ENCODE data around the gene HOXB7. TPM values are rescaled to one million over a fixed set of nuclear protein-coding genes. Genes with fewer than 3 reads are reported as not detected.

HOXB7 gene
- total and polyA plus RNA-seq, 10 of the 15 experiments (the other 5 are each of a cell fraction or from before 2014, with no cell fraction given), result 2.8 to 7.4 (median 4.2) TPM

GRCh38 chr17:48559840-48560817, 50.7 kb downstream of the HOXB7 start (continued):
- TF ChIP-seq CTCF (IDR thresholded peaks at IDR 0.05 in 2 of 3, conservative IDR thresholded peaks at IDR 0.05 in 1 of 3; ENCODE audit: control insufficient read depth in 2 of 3, extremely low read depth in 1 of 3, insufficient read depth in 1 of 3, low read depth in 3 of 3, low read length in 3 of 3) (no peak), MYB (IDR thresholded peaks at IDR 0.05; ENCODE audit: borderline replicate concordance, low read depth, low read length) (no peak), RELB (IDR thresholded peaks at IDR 0.05; ENCODE audit: low read depth) (no peak), RUNX3 (IDR thresholded peaks at IDR 0.05; ENCODE audit: low read length) (no peak), ZNF622 (IDR thresholded peaks at IDR 0.05) (no peak), NKRF (conservative IDR thresholded peaks at IDR 0.05) (no peak), TARDBP (IDR thresholded peaks at IDR 0.05; ENCODE audit: borderline replicate concordance) (no peak), BRCA1 (IDR thresholded peaks at IDR 0.05; ENCODE audit: low read depth, low read length) (no peak), E2F8 (IDR thresholded peaks at IDR 0.05; ENCODE audit: low read depth, partially characterized antibody) (no peak)

All from GM12878 (cell line).